ENCODE data around the gene GARIN3.

Gene GARIN3

DNA sequence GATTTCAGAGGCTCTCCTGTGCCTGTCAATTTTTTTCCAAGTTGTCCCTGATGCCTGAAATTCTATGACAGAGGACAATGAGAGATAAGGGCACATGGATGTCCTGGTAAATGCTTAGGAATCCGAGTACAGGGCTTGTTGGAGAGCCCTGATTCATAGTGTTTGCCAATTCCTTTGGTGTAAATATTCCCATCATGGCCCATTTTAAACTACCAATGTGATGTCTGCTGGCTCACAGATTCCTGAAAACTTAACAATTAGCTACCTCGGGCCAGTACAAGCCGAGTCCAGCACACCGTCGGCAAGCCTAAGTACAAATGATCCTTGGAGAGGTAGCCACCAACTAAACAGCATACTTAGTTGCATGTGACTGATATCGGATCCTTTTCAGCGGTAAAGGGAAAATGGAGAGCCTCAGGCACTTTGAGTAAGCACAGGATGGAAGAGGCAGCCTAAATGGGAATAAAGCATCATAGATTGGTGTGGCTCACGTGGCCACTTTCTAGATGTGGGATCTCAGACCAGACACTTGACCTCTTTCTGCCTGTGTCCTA lies 18.1 kb upstream of the GARIN3 start:
- DNase-seq: no peak

GRCh38 chr5:157182143-157182757 lies 16.2 kb upstream of the GARIN3 start:
- DNase-seq: no peak

DNA sequence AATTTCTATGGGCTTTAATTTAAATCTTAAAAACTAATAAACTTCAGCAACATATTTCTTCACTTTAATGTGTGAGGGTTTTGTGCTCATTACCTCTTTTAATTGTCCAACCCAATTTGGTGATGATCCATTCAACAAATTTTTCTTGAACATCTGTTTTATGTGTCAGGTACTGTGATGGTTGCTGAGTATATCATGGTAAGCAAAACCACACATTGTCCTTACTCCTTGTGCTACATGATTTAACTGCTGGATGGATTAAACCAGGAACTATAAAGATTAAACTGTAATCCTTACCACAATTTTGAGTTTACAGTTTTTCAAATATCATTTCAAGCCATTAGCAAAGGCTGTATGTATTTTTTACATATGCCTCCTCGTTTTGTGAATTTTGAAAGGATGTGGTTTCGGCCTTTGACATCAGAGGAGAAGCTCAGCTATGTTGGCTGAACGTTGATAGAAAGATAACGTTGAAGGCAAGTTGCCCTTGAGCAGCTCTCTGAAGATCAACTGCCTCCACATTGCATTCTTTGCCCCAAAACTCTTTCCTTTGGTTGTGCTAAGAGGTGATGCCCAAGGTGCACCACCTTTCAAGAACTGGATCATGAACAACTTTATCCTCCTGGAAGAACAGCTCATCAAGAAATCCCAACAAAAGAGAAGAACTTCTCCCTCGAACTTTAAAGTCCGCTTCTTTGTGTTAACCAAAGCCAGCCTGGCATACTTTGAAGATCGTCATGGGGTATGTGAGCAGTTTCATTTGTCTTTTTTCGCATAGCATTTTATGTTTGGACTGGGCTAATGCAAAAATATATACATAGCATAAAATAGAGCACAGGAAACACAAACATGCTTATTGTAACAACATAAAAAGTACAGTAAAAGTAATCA lies 14.6 kb upstream of the GARIN3 start, which contains the start of gene ITK:
TSS of gene ITK (plus strand) at position 467 of the 891 bp plus-strand sequence. CDS start at position 605, 138 bp downstream.
- no peak for DNase-seq

DNA sequence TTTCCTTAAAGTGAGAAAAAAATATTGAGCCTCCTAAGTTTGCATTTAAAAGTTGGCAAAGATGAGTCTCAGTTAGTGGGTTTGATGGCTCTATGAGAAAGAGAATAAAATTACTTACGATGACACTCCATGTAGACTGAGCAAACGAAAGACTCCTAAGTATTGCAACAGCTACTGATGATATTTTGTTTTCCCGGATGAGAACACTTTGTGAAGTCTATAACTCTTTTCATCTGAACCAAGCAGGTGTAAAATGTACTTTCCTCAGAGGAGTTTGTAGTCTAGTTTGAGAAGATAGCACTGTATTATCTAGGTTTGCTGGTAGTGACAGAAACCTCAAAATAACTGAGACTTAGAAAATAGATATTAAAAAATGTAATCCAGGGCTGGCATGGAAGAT lies 12.9 kb upstream of the GARIN3 start:
- DNase-seq: no peak

- no peak for DNase-seq
These were observed 11.9 kb upstream of the GARIN3 start for GRCh38 chr5:157177953-157178352.

DNA sequence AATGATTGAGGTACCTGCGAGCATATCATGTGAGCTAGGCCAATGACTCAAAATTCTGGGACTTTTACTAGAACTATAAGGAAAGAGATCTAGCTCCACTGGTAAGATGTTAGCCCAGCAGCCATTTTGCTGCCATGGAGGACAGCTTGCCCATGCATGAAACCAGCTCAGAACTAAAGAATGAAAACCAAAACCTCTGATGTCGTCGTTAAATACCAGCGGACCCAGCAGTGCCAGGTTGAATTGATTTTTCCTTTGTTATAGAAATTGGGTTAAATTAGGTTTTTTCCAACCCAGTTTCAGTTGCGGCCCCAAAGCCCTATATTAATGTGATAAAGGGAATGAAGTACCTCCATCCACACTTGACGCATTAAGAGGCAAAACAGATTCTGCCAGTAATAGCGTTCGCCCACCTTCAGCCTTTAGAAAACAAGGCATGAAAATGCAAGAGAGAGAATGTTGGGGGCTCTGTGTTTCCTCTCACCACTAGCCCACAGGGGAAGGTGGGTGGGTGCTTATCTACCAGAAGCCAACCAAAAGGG lies 9.1 kb upstream of the GARIN3 start:
- DNase-seq: no peak

DNA sequence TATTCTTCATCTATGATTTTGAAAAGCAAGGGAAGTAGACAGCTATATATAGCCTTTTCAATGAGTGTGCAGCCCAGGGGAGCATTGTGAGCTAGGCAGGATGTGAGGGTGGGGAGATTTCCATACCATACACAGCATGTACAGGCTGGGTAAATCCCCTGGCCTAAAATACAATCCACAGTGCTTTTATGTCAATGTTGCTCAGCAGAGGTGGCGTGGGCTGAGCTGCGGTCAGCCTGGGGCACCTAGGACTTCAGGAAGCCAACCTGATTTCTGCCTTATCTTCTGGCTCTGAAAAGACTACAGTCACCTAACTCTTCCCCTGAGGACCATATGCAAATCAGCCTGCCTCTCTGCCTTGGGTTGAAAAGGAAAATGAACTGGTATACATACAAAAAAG lies 6.3 kb upstream of the GARIN3 start:
- no peak for DNase-seq

DNA sequence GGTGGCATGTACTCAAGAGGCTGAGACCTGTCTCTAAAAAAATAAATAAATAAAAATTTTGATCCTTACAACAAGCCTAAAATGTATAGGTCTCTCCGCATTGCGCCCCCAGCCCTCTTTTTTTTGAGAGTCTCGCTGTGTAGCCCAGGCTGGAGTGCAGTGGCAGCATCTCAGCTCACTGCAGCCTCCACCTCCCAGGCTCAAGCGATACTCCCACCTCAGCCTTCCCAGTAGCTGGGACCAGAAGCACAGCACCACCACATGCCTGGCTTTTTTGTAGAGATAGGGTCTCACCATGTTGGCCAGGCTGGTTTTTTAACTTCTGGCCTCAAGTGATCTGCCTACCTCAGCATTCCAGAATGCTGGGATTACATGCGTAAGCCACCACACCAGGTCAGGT lies 2.2 kb upstream of the GARIN3 start:
- DNase-seq: no peak

DNA sequence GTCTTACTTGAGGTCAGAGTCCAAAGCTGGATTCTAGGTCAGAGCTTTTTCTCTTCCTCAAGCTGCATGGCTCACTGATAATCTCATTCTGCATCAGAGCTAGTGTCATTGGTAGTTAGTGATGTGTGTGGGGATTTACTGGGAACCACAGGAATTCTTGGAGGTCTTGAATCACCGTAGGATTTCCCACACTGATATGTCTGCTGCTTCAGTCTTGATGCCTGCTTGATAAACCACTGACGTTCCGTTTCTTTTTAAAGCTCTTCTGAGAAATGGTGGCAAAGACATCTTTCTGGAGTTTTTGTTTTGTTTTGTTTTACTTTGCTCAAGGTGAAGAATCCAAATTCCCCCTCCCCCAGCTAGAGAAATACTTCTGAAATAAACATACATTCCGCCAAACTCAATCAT lies 1.2 kb upstream of the GARIN3 start:
- no peak for DNase-seq

GRCh38 chr5:157165668-157166067 lies 396 bp downstream of the GARIN3 start:
- DNase-seq: no peak

DNA sequence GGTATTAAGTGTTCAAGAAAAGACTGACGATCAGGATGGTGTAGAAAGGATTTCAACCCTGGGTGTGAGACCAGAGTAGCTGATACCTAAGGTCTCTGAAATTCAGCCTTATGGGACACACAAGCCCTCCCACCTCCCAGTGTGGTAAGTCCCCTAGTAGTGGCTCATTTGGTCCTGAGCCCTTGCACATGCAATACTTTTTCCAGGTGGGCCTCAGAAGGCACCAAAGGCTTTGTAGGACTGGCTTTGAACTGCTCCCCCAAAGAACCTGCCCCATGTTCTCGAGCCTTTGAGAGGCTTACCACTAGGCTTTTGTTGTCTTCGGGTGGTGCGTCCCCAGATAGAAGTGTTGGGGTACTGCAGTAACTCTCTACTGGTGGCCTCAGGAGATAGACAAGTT lies 803 bp downstream of the GARIN3 start:
- DNase-seq: no peak

DNA sequence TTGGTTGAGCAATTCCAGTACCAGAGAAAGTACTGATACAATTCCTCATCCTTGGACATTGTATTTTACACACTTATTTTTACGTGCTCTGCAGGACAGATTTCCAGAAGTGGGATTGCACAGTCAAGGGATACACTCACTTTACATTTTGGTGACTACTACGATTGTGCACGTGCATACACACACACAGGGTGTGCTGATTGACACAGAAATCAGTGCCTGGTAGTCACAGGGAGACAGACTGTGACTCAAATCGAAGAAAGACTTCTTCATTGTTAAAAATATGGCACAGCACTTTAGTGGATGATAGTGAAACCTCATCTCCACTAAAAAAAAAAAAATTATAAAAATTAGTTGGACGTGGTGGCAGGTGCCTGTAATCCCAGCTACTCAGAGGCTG lies 1.5 kb downstream of the GARIN3 start:
- DNase-seq: no peak

DNA sequence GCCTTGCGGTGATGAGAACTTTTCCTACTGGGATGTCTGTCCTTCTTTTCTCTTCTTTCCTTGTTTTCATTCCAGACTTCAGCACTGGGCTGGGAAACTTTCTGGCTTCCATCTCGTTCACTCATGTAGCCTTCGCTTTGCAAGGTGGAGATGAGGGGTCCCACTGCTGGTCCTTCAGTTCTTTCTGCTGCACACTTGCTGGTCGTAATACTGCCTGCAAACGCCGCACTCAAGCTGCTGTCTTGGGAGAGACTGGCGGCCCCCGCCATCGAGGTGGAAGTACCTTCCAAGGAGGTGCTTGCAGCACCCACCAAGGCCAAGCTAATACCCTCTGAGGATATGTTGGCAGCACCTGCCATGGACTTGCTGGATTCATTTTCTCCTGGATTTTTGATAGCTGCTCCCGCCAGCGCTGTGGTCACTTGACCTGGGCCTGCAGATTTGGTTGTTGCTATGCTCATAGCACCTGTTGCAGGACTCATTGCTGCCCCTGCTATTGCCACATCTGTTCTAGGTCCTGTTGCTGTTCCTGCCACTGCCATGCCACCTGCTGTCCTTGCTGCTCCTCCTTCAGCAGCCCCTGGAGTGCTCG lies 3.0 kb downstream of the GARIN3 start:
- DNase-seq: no peak

- no peak for DNase-seq
These were observed 4.1 kb downstream of the GARIN3 start for GRCh38 chr5:157161996-157162395.

- DNase-seq: no peak
These were observed 6.1 kb downstream of the GARIN3 start for GRCh38 chr5:157160001-157160400.

DNA sequence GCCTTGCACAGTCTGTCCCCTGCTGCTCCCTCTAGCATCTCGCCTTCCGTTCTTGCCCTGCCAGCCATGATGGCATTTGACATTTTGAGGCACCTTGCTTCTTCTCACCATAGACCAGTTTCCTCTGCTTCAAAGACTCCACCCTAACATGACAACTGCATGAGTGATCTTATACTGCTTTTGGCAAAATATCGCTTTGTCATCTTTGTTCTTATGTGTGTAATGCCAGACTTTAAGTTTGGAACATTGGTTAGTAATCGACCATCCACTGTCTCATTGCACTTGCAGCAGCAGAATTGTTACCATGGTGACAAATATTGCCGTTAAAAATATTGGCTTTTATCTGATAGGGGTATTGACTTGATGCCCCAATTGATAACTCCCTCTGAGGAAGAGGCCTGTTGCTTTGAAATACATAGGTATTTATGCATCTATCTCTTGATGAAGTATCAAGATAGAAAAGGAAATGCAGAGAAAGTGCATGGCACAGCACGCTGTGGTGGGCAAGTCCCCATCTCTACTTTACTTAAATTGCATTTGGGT lies 6.8 kb downstream of the GARIN3 start:
- DNase-seq: no peak

DNA sequence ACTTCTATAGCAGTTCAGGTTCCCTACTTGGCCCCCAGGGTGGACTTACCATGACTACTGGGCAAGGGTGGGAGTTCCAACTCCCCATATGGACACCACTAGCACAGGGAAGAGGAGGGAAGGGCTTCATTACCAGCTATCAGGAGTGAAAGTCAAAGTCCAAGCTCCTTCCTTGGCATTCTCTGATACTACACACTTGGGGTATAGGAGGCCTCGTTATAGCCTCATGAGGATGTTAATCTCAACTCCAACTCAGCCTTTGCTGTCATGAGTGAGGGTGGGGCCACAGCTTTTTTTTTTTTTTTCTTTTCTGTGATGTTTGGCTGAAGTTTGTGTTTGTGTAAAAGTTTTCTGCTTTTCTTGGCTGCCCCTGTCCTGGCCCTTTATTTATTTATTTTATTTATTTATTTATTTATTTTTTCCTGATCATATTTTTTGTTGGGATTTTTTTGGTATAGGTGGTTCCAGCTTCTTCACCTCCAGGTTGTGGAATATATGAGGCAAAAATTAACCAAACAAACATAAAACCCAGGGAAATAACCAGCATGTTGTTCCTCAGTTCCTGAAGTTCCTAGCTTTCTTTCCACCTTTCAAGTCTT lies 8.7 kb downstream of the GARIN3 start:
- no peak for DNase-seq

GRCh38 chr5:157155297-157155696 lies 10.8 kb downstream of the GARIN3 start:
- no peak for DNase-seq

GRCh38 chr5:157150995-157151394 lies 15.1 kb downstream of the GARIN3 start:
- no peak for DNase-seq

DNA sequence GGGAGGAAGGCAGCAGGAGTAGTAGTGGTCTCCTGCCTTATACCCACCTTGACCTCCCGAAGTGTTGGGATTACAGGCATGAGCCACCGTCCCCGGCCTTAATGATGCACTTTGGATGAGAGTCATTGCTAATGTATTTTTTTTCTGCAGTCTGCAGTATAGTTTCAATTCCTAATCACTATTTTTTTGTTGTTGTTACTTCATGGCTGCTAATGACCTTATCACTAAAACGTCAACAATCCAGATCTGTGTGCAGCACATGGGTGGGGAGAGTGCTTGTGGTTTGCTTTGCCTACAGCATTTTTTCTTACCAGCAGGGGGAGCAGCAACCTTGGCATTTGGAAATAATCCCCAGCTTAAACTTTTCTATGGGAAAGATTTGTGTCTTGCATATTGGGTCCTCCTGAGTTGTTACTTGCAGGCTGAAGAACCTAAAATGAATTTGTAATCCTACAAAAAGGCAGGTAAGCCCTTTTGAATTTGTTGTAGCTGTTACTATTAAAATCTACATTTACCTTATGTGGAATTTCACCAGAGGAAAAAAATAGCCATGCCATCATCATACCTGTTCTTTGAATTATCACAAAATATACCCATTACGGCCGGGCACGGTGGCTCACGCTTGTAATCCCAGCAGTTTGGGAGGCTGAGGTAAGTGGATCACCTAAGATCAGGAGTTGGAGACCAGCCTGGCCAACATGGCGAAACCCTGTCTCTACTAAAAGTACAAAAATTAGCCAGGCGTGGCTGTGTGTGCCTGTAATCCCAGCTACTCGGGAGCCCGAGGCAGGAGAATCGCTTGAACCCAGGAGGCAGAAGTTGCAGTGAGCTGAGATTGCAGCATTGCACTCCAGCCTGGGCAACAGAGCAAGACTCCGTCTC lies 17.1 kb downstream of the GARIN3 start:
- DNase-seq: peak; percentile 23

DNA sequence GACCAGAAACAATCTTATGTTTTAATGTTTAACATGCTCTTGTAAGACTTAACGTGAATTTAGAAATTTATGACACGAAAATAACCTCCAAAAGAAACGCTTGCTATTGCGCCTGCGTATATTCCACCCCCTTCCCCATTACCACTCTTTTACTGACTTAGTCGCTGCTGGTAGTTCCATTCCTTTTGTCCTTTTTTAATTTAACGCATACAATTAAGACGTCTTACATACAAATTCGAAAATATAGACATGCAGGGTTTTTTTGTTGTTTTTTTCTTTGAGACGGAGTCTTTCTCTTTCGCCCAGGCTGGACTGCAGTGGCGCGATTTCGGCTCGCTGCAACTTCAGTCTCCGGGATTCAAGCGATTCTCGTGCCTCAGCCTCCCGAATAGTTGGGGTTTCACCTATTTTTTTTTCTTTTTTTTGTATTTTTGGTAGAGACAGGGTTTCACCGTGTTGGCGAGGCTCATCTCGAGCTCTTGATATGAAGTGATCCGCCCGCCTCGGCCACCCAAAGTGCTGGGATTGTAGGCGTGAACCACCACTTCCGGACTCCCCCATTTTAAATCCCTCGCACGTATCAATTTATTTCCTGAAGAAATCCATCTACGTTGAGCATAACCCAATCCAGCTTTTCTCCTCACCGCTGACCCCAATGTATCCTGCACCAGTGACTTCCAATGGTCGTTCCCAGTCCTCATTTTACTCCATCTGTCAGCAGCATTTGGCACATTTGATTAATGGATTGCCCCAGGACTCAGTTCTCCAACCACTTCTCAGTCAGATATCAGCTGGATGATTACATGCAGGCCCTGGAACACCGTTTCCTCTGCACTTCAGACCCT lies 22.7 kb downstream of the GARIN3 start:
- DNase-seq: peak; percentile 47

Data from NCI-H1092 treated with DMSO at 0.1 percent for 48 hours (cell line).